ENCODE measurements around the gene FAM118B. TPM values are rescaled to one million over a fixed set of nuclear protein-coding genes. Genes with fewer than 3 reads are reported as not detected.
A peak's percentile ranks its signal among the peaks of the same experiment; 100 is the strongest.

The FAM118B gene
- total and polyA plus RNA-seq, 10 donors, result 5.5 to 32.3 (median 17.5) TPM

DNA sequence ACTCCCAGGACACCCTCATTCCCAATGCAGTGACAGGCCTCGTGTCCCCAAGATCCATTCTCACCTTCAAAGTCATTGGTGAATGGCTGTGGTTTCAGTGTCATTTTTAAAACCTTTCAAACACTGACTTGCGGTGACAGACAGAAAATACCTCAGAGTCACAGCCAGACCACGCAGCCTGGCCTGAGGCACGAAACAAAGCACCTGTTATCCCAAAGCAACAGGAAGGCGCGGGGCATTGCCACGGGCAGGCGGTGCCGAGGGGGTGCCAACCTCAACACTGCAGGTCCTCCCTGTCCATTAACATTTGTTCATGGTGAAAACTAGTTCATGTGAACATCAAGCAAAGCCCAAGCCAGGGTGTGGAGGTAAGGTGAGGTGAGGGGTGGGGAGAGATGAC lies 38.3 kb upstream of the FAM118B start:
- Histone ChIP-seq H3K27ac (no peak overlapping the region), H3K27me3 (replicated peaks in 1 of 7) (peaks cover 0 to 12% (median 0%) of the 10 kb centered on the region in 7 donors), H3K4me3 (no peak overlapping the region), H3K4me1 (no peaks in the 10 kb centered on the region), H3K36me3 (no peaks in the 10 kb centered on the region), H3K9me3 (no peaks in the 10 kb centered on the region)
- 69 to 87% (median 82%) methylated on average over 9 of the region's 9 CpGs for WGBS, 5 donors
- intact Hi-C loops (cut with DNase I; ENCODE audit: low total_unique reads), result no loop called here
- TF ChIP-seq POLR2A (IDR thresholded peaks at IDR 0.05) (no peak), POLR2AphosphoS5 (IDR thresholded peaks at IDR 0.05) (no peak)
- TF ChIP-seq, protein P1, sequence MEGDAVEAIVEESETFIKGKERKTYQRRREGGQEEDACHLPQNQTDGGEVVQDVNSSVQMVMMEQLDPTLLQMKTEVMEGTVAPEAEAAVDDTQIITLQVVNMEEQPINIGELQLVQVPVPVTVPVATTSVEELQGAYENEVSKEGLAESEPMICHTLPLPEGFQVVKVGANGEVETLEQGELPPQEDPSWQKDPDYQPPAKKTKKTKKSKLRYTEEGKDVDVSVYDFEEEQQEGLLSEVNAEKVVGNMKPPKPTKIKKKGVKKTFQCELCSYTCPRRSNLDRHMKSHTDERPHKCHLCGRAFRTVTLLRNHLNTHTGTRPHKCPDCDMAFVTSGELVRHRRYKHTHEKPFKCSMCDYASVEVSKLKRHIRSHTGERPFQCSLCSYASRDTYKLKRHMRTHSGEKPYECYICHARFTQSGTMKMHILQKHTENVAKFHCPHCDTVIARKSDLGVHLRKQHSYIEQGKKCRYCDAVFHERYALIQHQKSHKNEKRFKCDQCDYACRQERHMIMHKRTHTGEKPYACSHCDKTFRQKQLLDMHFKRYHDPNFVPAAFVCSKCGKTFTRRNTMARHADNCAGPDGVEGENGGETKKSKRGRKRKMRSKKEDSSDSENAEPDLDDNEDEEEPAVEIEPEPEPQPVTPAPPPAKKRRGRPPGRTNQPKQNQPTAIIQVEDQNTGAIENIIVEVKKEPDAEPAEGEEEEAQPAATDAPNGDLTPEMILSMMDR (IDR thresholded peaks at IDR 0.05 in 8 of 11, conservative IDR thresholded peaks at IDR 0.05 in 3 of 11), result no peak
- peak; percentile 49 for DNase-seq

DNA sequence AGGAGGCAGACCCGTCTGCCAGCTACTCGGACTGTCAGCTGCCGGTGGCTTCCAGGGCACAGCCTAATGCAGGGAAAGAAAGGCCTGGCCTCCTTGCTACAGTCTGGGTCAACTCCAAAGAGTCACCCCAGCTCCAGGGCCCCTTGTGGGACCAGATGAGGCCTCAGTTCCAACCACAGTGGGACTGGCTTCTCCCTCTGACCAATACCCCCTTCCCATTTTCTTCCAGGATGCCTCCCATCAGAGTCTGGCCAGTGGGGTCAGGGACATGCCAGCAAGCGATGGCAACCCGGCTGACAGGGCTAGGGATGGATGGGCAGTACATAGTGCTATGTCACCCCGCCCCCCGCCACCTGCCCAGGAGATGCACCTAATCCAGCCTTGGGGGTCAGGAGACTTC lies 36.8 kb upstream of the FAM118B start:
- Histone ChIP-seq H3K27ac (no peak overlapping the region), H3K4me3 (no peak overlapping the region), H3K4me1 (no peaks in the 10 kb centered on the region), H3K9me3 (no peaks in the 10 kb centered on the region), H3K36me3 (no peaks in the 10 kb centered on the region), H3K27me3 (replicated peaks in 1 of 7) (peaks cover 0 to 12% (median 0%) of the 10 kb centered on the region in 7 donors)
- 82 to 94% (median 90%) methylated on average over 5 to 7 of the region's 7 CpGs for WGBS, 5 donors
- DNase-seq, result peak; percentile 56
- TF ChIP-seq, protein P1 (IDR thresholded peaks at IDR 0.05 in 8 of 11, conservative IDR thresholded peaks at IDR 0.05 in 3 of 11), result no peak
- TF ChIP-seq POLR2AphosphoS5 (IDR thresholded peaks at IDR 0.05) (no peak), POLR2A (IDR thresholded peaks at IDR 0.05) (no peak)
- intact Hi-C loops (cut with DNase I; ENCODE audit: low total_unique reads), result no loop called here

DNA sequence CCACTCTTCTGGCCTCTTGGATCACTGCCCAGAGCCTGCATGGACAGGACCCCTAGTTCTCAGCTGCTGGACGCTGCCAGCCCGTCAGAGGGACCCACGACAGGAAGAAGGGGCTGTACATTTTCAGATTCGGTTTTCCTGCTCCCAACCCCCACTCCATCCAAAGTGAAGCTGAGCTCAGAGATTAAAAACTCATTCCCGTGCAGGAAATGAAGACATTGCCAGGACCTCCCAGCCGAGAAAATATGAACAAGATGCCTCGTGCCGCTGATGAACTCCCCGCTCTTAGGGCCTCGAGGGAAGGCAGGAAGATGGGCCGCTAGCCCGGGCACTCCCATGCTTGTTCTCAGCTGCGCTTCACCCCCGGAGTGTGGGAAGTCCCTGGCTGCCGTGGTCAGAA lies 36.2 kb upstream of the FAM118B start:
- H3K27ac ChIP-seq, result peak overlapping the region in 2 of 8 donors; percentile 19 to 38
- TF ChIP-seq, protein P1 (IDR thresholded peaks at IDR 0.05 in 8 of 11, conservative IDR thresholded peaks at IDR 0.05 in 3 of 11), result no peak
- TF ChIP-seq POLR2AphosphoS5 (IDR thresholded peaks at IDR 0.05) (peak in 1 of 3 donors; percentile 27), POLR2A (IDR thresholded peaks at IDR 0.05) (no peak)
- peaks cover 0 to 5% (median under 1%) of the 10 kb centered on the region in 8 donors for H3K9me3 ChIP-seq
- no peak overlapping the region for H3K4me3 ChIP-seq
- no peaks in the 10 kb centered on the region for H3K4me1 ChIP-seq
- intact Hi-C loops (cut with DNase I; ENCODE audit: low total_unique reads), result no loop called here
- 29 to 52% (median 40%) methylated on average over 15 of the region's 15 CpGs for WGBS, 5 donors
- DNase-seq, result peak; percentile 46
- H3K27me3 ChIP-seq (replicated peaks in 1 of 7), result peaks cover 0 to 12% (median 0%) of the 10 kb centered on the region in 7 donors
- no peaks in the 10 kb centered on the region for H3K36me3 ChIP-seq

DNA sequence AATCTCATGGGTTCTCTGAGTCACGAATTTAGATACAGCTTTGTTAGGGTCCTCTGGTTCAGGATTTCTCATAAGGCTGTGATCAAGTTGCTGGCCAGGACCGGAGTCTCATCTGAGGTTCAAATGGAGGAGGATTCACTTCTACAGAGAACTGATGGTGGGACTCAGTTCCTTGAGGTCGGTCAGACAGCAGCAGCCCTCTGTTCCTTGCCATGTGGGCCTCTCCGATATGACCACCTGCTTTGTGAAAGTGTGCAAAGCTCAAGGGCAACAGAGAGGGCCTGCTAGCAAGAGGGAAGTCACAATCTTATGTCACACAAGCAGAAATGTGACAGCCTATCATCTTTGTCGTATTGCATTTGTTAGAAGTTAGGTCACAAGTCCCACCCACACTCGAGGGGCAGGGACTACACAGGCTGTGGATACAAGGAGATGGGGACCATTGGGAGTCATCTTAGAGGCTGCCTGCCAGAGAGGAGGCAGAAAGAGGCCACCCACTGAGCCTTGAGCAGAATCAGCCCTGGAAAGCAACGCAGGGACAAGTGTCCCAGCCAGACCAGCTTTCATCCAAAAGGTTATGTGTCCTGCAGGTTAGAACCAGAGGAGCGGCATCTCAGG lies 34.6 kb upstream of the FAM118B start:
- WGBS, 5 donors, result 81 to 91% (median 89%) methylated on average over 8 of the region's 8 CpGs

More for the DNA sequence above, 34.6 kb upstream of the FAM118B start:
- Histone ChIP-seq H3K27me3 (replicated peaks in 1 of 7) (peaks cover 0 to 9% (median 0%) of the 10 kb centered on the region in 7 donors), H3K4me3 (no peak overlapping the region), H3K27ac (no peak overlapping the region), H3K9me3 (peaks cover 0 to 11% (median 3%) of the 10 kb centered on the region in 8 donors), H3K36me3 (no peaks in the 10 kb centered on the region), H3K4me1 (no peaks in the 10 kb centered on the region)
- TF ChIP-seq, protein P1 (IDR thresholded peaks at IDR 0.05 in 8 of 11, conservative IDR thresholded peaks at IDR 0.05 in 3 of 11), result no peak
- TF ChIP-seq POLR2A (IDR thresholded peaks at IDR 0.05), result no peak
- no peak for TF ChIP-seq POLR2AphosphoS5 (IDR thresholded peaks at IDR 0.05)
- peak; percentile 45 for DNase-seq
- intact Hi-C loops (cut with DNase I; ENCODE audit: low total_unique reads), result no loop called here

Measured in spleen (tissue), 11 donors.